Measurements from ENCODE around the gene CDKAL1. TPM values are rescaled to one million over a fixed set of nuclear protein-coding genes. Genes with fewer than 3 reads are reported as not detected.
A peak's percentile ranks its signal among the peaks of the same experiment; 100 is the strongest.

Gene CDKAL1
- total and polyA plus RNA-seq, 9 of the 15 experiments (the other 6 are each of a cell fraction or from before 2014, with no cell fraction given): 11.2 to 36.3 (median 20.1) TPM

DNA sequence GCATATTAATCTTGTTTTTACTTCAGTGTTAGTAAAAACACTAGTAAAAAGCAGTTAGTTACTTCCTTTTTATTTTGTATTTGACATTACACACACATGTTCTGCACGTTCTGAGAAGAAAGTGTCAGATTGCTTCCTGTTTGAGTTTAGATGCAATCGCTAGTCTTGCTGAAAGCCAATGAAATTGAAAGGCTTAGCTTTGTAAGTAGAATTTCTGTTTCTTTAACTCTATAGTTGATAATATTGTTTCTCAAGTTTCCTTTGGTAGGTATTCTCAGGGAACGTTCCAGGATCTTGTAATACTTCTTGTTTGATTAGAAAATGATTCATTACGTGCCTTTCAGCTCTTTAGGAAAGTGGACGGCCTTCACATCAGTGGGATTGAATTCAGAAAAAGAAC lies 55.0 kb downstream of the CDKAL1 start:
- ChIA-PET CTCF (ENCODE audit: low intra/inter-chr PET ratio) (no interaction called here), POLR2A (interaction anchor here (0.7 kb wide), 1 partner anchor 10 kb away, joined by 3 read pairs; no protein-coding TSS in a partner anchor)
- FAIRE-seq (no peak), ATAC-seq (no peak), DNase-seq (ENCODE audit: extremely low read depth in 1 of 4, low spot score in 3 of 4) (no peak)
- no peaks in the 10 kb centered on the region for H4K20me1 ChIP-seq (replicated peaks; ENCODE audit: control insufficient read depth, insufficient read depth, low read length)
- H3K27ac ChIP-seq (ENCODE audit: extremely low read depth, low read depth, low read length): no peak overlapping the region
- no peaks in the 10 kb centered on the region for H3K79me2 ChIP-seq (ENCODE audit: control insufficient read depth, insufficient read depth, low read length)
- no peaks in the 10 kb centered on the region for H3K9me1 ChIP-seq (ENCODE audit: control insufficient read depth, insufficient read depth, low read length)
- H3K27me3 ChIP-seq (ENCODE audit: control insufficient read depth in 2 of 2, insufficient read depth in 2 of 2, low read length in 2 of 2): no peaks in the 10 kb centered on the region
- no peaks in the 10 kb centered on the region for H3K36me3 ChIP-seq (ENCODE audit: control insufficient read depth, insufficient read depth, low read length)
- WGBS (ENCODE audit: insufficient coverage, low coverage, missing lambda C conversion rate): 57% methylated on average over 5 of the region's 5 CpGs
- TF ChIP-seq, protein P1, sequence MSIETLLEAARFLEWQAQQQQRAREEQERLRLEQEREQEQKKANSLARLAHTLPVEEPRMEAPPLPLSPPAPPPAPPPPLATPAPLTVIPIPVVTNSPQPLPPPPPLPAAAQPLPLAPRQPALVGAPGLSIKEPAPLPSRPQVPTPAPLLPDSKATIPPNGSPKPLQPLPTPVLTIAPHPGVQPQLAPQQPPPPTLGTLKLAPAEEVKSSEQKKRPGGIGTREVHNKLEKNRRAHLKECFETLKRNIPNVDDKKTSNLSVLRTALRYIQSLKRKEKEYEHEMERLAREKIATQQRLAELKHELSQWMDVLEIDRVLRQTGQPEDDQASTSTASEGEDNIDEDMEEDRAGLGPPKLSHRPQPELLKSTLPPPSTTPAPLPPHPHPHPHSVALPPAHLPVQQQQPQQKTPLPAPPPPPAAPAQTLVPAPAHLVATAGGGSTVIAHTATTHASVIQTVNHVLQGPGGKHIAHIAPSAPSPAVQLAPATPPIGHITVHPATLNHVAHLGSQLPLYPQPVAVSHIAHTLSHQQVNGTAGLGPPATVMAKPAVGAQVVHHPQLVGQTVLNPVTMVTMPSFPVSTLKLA (conservative IDR thresholded peaks at IDR 0.05): 0 out of 4 replicates have a peak, but pooled peaks of 1 of the 2 experiments have one; percentile 26
- TF ChIP-seq ZNF224 (CRISPR knock-in tag; IDR thresholded peaks at IDR 0.05): no peak
- TF ChIP-seq SUPT5H (IDR thresholded peaks at IDR 0.05): no peak
- peak; percentile 35; the same call in 1 of the 2 replicates for TF ChIP-seq ETV1 (tag; conservative IDR thresholded peaks at IDR 0.05; ENCODE audit: low read depth)
- no peak for TF ChIP-seq KAT7 (CRISPR knock-in tag; IDR thresholded peaks at IDR 0.05; ENCODE audit: borderline replicate concordance)
- TF ChIP-seq, protein P2, sequence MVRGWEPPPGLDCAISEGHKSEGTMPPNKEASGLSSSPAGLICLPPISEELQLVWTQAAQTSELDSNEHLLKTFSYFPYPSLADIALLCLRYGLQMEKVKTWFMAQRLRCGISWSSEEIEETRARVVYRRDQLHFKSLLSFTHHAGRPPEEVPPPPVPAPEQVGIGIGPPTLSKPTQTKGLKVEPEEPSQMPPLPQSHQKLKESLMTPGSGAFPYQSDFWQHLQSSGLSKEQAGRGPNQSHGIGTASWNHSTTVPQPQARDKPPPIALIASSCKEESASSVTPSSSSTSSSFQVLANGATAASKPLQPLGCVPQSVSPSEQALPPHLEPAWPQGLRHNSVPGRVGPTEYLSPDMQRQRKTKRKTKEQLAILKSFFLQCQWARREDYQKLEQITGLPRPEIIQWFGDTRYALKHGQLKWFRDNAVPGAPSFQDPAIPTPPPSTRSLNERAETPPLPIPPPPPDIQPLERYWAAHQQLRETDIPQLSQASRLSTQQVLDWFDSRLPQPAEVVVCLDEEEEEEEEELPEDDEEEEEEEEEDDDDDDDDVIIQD (CRISPR knock-in tag; IDR thresholded peaks at IDR 0.05): no peak
- TF ChIP-seq, protein P3, sequence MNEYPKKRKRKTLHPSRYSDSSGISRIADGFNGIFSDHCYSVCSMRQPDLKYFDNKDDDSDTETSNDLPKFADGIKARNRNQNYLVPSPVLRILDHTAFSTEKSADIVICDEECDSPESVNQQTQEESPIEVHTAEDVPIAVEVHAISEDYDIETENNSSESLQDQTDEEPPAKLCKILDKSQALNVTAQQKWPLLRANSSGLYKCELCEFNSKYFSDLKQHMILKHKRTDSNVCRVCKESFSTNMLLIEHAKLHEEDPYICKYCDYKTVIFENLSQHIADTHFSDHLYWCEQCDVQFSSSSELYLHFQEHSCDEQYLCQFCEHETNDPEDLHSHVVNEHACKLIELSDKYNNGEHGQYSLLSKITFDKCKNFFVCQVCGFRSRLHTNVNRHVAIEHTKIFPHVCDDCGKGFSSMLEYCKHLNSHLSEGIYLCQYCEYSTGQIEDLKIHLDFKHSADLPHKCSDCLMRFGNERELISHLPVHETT (CRISPR knock-in tag; conservative IDR thresholded peaks at IDR 0.05 in 1 of 2, IDR thresholded peaks at IDR 0.05 in 1 of 2): no peak
- H3K4me3 ChIP-seq: no peak overlapping the region
- no peak overlapping the region for H3K4me2 ChIP-seq (ENCODE audit: insufficient read depth, low read length)
- in situ Hi-C loops (cut with MboI): no loop called here
- no peaks in the 10 kb centered on the region for H3K9me3 ChIP-seq (replicated peaks; ENCODE audit: control insufficient read depth, insufficient read depth, low read depth, low read length)
- no TSS peak for BruUV-seq (replicated peaks)
- no peak overlapping the region for H2AFZ ChIP-seq (ENCODE audit: low read depth, low read length)
- no peaks in the 10 kb centered on the region; a peak in 1 of 5 replicates for H3K4me1 ChIP-seq (replicated peaks in 1 of 2; ENCODE audit: control insufficient read depth in 2 of 2, insufficient read depth in 2 of 2, low read length in 2 of 2)
- intact Hi-C loops (cut with micrococcal nuclease): no loop called here
- H3K9ac ChIP-seq (ENCODE audit: insufficient read depth in 1 of 2, low read depth in 2 of 2, low read length in 2 of 2): no peak overlapping the region

Data from K562 (cell line).